Nephron (organoid): ENCODE data around the gene COMT.

Source experiments
- H3K27ac Mint-ChIP-seq, 3 experiments: 2 replicates each; pipeline ENCODE4 v1.8.0; 2020; ENCODE audit warnings: mixed read lengths in 3 of 3, mild to moderate bottlenecking in 2 of 3, moderate library complexity in 1 of 3
- H3K27me3 Mint-ChIP-seq: 2 replicates; pipeline ENCODE4 v1.8.0; 2021; ENCODE audit warnings: low read depth, mild to moderate bottlenecking, moderate library complexity, mixed read lengths
- H3K36me3 Mint-ChIP-seq: 2 replicates; pipeline ENCODE4 v1.8.0; 2020; ENCODE audit warnings: low read depth, mixed read lengths
- H3K4me1 Mint-ChIP-seq: 2 replicates; pipeline ENCODE4 v1.8.0; 2020; ENCODE audit warnings: mixed read lengths
- H3K4me3 Mint-ChIP-seq, 3 experiments: 2 replicates each; pipeline ENCODE4 v1.8.0; 2020; ENCODE audit warnings: mild to moderate bottlenecking in 3 of 3, mixed read lengths in 3 of 3, moderate library complexity in 2 of 3
- H3K9me3 Mint-ChIP-seq: 2 replicates; pipeline ENCODE4 v1.8.0; 2020; ENCODE audit warnings: mixed read lengths
- CTCF ChIP-seq, 3 experiments: fragments of 200-600 bp; sonication (generic); IDR thresholded peaks; one replicate each; pipeline ENCODE4 v1.5.0; 2021; ENCODE audit warnings: antibody characterized with exemption in 3 of 3; ENCODE audit not compliant: unreplicated experiment in 3 of 3

COMT gene

GRCh38 chr22:19901577-19902244 lies 39.9 kb upstream of the COMT start:
- no peak for TF ChIP-seq CTCF (IDR thresholded peaks at IDR 0.05; ENCODE audit: unreplicated experiment in 3 of 3)
- Mint-ChIP-seq H3K4me1 (peaks cover 32% of the 10 kb centered on the region), H3K27ac (peak overlapping the region in 2 of 3 experiments; percentile 22 to 77), H3K36me3 (peaks cover 8% of the 10 kb centered on the region), H3K9me3 (no peaks in the 10 kb centered on the region), H3K4me3 (peak overlapping the region in 1 of 3 experiments; percentile 2), H3K27me3 (peaks cover 13% of the 10 kb centered on the region)

- no peak overlapping the region for H3K4me3 Mint-ChIP-seq
- H3K36me3 Mint-ChIP-seq = peaks cover 8% of the 10 kb centered on the region
- H3K4me1 Mint-ChIP-seq = peaks cover 32% of the 10 kb centered on the region
- no peaks in the 10 kb centered on the region for H3K9me3 Mint-ChIP-seq
- no peak for TF ChIP-seq CTCF (IDR thresholded peaks at IDR 0.05; ENCODE audit: unreplicated experiment in 3 of 3)
- peak overlapping the region; percentile 58 to 90 (median 77) for H3K27ac Mint-ChIP-seq
- H3K27me3 Mint-ChIP-seq = peaks cover 13% of the 10 kb centered on the region
These were observed 39.3 kb upstream of the COMT start for GRCh38 chr22:19902245-19902715.

- H3K36me3 Mint-ChIP-seq = peaks cover 8% of the 10 kb centered on the region
- peaks cover 13% of the 10 kb centered on the region for H3K27me3 Mint-ChIP-seq
- no peak for TF ChIP-seq CTCF (IDR thresholded peaks at IDR 0.05; ENCODE audit: unreplicated experiment in 3 of 3)
- H3K4me3 Mint-ChIP-seq = no peak overlapping the region
- peaks cover 32% of the 10 kb centered on the region for H3K4me1 Mint-ChIP-seq
- peak overlapping the region; percentile 58 to 90 (median 86) for H3K27ac Mint-ChIP-seq
- H3K9me3 Mint-ChIP-seq = no peaks in the 10 kb centered on the region
These were observed 38.5 kb upstream of the COMT start for GRCh38 chr22:19903031-19903430.

- peaks cover 13% of the 10 kb centered on the region for H3K27me3 Mint-ChIP-seq
- peaks cover 32% of the 10 kb centered on the region for H3K4me1 Mint-ChIP-seq
- peaks cover 8% of the 10 kb centered on the region for H3K36me3 Mint-ChIP-seq
- no peak overlapping the region for H3K4me3 Mint-ChIP-seq
- H3K27ac Mint-ChIP-seq = peak overlapping the region; percentile 58 to 90 (median 86)
- no peaks in the 10 kb centered on the region for H3K9me3 Mint-ChIP-seq
- TF ChIP-seq CTCF (IDR thresholded peaks at IDR 0.05; ENCODE audit: unreplicated experiment in 3 of 3) = no peak
These were observed 38.1 kb upstream of the COMT start for GRCh38 chr22:19903513-19903912.

GRCh38 chr22:19904174-19904856 lies 37.3 kb upstream of the COMT start:
- TF ChIP-seq CTCF (IDR thresholded peaks at IDR 0.05; ENCODE audit: unreplicated experiment in 3 of 3) = no peak
- Mint-ChIP-seq H3K27ac (peak overlapping the region in 2 of 3 experiments; percentile 60 to 87), H3K9me3 (no peaks in the 10 kb centered on the region), H3K4me1 (peaks cover 32% of the 10 kb centered on the region), H3K36me3 (peaks cover 8% of the 10 kb centered on the region), H3K4me3 (no peak overlapping the region), H3K27me3 (peaks cover 13% of the 10 kb centered on the region)
